ENCODE measurements around the gene SARS1. TPM values are rescaled to one million over a fixed set of nuclear protein-coding genes. Genes with fewer than 3 reads are reported as not detected.
A peak's percentile ranks its signal among the peaks of the same experiment; 100 is the strongest.

SARS1 gene
- total and polyA plus RNA-seq, 2 of the 13 experiments (the other 11 are each of a cell fraction or from before 2014, with no cell fraction given): 103 to 134 TPM

DNA sequence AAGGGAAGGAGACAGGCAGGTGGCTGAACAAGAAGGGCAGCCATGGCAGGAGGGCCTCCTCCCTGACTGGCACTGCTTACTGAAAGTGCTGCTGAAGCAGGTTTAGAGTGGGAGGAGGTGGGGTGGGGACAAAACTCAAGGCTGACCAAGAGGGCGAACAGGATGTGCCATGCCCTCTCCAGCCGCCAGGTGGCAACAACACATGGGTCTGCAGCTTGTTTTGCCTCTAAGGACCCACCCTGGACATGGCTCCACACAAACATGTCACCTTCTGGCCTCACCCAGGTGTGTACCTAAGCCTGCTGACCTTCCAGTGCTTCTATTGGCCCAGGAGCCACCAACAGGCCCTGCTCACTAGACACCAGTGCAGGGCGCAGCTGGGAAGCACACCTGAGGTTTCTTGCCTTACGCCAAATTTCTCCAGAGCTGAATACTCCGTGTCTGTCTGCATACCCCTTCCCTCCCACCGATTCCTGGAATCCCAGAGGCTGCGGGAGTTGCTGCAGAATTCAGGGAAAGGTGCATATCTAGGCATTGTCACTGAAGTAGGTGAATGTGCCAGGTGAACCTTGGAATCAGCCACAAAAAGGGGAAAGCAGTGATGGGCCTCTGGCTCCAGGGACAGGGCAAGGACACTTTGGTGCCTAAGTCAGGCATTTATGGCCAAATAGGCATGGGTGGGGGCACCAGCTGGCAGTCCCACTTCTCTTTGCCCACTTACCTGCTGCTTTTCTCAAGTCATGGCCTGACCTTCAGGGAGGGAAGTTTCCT, 63.9 kb downstream of the SARS1 start (continued):
- TF ChIP-seq AGO1 (IDR thresholded peaks at IDR 0.05; ENCODE audit: low read depth, low read length, poor library complexity, severe bottlenecking) (no peak), ZNF263 (CRISPR knock-in tag; IDR thresholded peaks at IDR 0.05) (no peak), TCF7L2 (IDR thresholded peaks at IDR 0.05; ENCODE audit: low read depth, low read length) (no peak), ZC3H13 (CRISPR knock-in tag; IDR thresholded peaks at IDR 0.05) (no peak), KLF11 (CRISPR knock-in tag; IDR thresholded peaks at IDR 0.05) (peak; percentile 31; the same call in 1 of the 2 replicates), DPF2 (CRISPR knock-in tag; IDR thresholded peaks at IDR 0.05; ENCODE audit: borderline replicate concordance, low read depth) (no peak), ZNF431 (CRISPR knock-in tag; IDR thresholded peaks at IDR 0.05; ENCODE audit: borderline replicate concordance, low read depth) (no peak), ZNF761 (CRISPR knock-in tag; conservative IDR thresholded peaks at IDR 0.05) (no peak), ZNF619 (CRISPR knock-in tag; IDR thresholded peaks at IDR 0.05) (no peak), ZNF264 (CRISPR knock-in tag; IDR thresholded peaks at IDR 0.05) (no peak), NFE2 (CRISPR knock-in tag; IDR thresholded peaks at IDR 0.05) (no peak), NAIF1 (CRISPR knock-in tag; IDR thresholded peaks at IDR 0.05; ENCODE audit: borderline replicate concordance) (no peak), ZNF550 (CRISPR knock-in tag; IDR thresholded peaks at IDR 0.05; ENCODE audit: borderline replicate concordance) (no peak), ZMYM3 (CRISPR knock-in tag; IDR thresholded peaks at IDR 0.05) (no peak), HHEX (CRISPR knock-in tag; IDR thresholded peaks at IDR 0.05) (no peak), ZNF773 (CRISPR knock-in tag; IDR thresholded peaks at IDR 0.05; ENCODE audit: borderline replicate concordance) (no peak)
- TF ChIP-seq, protein P1, sequence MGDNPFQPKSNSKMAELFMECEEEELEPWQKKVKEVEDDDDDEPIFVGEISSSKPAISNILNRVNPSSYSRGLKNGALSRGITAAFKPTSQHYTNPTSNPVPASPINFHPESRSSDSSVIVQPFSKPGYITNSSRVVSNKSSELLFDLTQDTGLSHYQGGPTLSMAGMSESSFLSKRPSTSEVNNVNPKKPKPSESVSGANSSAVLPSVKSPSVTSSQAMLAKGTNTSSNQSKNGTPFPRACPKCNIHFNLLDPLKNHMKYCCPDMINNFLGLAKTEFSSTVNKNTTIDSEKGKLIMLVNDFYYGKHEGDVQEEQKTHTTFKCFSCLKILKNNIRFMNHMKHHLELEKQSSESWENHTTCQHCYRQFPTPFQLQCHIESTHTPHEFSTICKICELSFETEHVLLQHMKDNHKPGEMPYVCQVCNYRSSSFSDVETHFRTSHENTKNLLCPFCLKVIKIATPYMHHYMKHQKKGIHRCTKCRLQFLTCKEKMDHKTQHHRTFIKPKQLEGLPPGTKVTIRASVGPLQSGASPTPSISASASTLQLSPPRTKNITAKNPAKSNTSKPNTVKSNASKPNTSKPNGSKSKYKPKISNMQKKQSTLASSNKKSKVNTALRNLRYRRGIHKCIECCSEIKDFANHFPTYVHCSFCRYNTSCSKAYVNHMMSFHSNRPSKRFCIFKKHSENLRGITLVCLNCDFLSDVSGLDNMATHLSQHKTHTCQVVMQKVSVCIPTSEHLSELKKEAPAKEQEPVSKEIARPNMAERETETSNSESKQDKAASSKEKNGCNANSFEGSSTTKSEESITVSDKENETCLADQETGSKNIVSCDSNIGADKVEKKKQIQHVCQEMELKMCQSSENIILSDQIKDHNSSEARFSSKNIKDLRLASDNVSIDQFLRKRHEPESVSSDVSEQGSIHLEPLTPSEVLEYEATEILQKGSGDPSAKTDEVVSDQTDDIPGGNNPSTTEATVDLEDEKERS (CRISPR knock-in tag; IDR thresholded peaks at IDR 0.05): no peak
- TF ChIP-seq, protein P2, sequence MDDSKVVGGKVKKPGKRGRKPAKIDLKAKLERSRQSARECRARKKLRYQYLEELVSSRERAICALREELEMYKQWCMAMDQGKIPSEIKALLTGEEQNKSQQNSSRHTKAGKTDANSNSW (CRISPR knock-in tag; IDR thresholded peaks at IDR 0.05; ENCODE audit: borderline replicate concordance): no peak
- TF ChIP-seq, protein P3, sequence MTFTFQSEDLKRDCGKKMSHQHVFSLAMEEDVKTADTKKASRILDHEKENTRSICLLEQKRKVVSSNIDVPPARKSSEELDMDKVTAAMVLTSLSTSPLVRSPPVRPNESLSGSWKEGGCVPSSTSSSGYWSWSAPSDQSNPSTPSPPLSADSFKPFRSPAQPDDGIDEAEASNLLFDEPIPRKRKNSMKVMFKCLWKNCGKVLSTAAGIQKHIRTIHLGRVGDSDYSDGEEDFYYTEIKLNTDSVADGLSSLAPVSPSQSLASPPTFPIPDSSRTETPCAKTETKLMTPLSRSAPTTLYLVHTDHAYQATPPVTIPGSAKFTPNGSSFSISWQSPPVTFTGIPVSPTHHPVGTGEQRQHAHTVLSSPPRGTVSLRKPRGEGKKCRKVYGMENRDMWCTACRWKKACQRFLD (CRISPR knock-in tag; IDR thresholded peaks at IDR 0.05; ENCODE audit: borderline replicate concordance): 0 out of 2 replicates have a peak, but pooled peaks have one; percentile 44
- TF ChIP-seq, protein P4, sequence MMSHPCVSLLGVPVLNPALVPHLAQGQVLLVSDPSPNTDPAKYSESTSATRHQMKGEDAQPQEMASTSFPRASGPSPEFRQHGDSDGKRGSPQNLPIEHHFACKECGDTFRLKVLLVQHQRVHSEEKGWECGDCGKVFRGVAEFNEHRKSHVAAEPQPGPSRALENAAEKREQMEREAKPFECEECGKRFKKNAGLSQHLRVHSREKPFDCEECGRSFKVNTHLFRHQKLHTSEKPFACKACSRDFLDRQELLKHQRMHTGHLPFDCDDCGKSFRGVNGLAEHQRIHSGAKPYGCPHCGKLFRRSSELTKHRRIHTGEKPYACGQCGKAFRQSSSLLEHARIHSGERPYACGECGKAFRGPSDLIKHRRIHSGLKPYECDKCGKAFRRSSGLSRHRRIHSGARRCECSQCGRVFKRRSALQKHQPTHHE (CRISPR knock-in tag; IDR thresholded peaks at IDR 0.05; ENCODE audit: borderline replicate concordance): no peak
- TF ChIP-seq, protein P5, sequence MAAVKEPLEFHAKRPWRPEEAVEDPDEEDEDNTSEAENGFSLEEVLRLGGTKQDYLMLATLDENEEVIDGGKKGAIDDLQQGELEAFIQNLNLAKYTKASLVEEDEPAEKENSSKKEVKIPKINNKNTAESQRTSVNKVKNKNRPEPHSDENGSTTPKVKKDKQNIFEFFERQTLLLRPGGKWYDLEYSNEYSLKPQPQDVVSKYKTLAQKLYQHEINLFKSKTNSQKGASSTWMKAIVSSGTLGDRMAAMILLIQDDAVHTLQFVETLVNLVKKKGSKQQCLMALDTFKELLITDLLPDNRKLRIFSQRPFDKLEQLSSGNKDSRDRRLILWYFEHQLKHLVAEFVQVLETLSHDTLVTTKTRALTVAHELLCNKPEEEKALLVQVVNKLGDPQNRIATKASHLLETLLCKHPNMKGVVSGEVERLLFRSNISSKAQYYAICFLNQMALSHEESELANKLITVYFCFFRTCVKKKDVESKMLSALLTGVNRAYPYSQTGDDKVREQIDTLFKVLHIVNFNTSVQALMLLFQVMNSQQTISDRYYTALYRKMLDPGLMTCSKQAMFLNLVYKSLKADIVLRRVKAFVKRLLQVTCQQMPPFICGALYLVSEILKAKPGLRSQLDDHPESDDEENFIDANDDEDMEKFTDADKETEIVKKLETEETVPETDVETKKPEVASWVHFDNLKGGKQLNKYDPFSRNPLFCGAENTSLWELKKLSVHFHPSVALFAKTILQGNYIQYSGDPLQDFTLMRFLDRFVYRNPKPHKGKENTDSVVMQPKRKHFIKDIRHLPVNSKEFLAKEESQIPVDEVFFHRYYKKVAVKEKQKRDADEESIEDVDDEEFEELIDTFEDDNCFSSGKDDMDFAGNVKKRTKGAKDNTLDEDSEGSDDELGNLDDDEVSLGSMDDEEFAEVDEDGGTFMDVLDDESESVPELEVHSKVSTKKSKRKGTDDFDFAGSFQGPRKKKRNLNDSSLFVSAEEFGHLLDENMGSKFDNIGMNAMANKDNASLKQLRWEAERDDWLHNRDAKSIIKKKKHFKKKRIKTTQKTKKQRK (IDR thresholded peaks at IDR 0.05; ENCODE audit: low read length): no peak

All from HepG2 (cell line).